GM19099 (cell line): ENCODE results near the gene P2RY2.

Experiments used
- POLR2A ChIP-seq: IDR thresholded peaks from 3 replicates; pipeline ENCODE4 v1.6.1; 2011; ENCODE audit warnings: low read depth; ENCODE audit not compliant: insufficient read length; ENCODE audit errors: extremely low read depth

The P2RY2 gene

GRCh38 chr11:73195191-73196007 lies 22.7 kb upstream of the P2RY2 start:
- TF ChIP-seq POLR2A, result no peak

GRCh38 chr11:73196576-73196975 lies 21.5 kb upstream of the P2RY2 start:
- TF ChIP-seq POLR2A, result no peak

DNA sequence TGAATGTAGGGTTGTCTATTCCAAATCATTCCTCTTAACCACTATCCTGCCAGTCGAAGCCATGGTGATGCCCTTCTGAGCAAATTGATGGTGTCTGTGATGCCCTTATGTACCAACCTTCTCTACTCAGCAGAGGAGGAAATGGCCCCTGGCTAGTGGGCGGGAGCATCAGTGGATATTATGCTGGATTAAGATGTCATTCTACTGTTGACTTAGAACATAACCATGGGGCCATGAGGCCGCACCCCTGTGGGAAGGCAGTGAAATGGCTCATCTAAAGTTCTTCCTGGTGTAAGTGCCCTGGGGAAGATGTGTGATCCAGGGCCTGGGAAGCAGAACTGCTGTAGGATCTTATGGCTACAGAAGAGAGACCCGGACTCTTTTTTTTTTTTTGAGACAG lies 20.7 kb upstream of the P2RY2 start:
- TF ChIP-seq POLR2A, result no peak

GRCh38 chr11:73198677-73199076 lies 19.4 kb upstream of the P2RY2 start:
- TF ChIP-seq POLR2A, result no peak

DNA sequence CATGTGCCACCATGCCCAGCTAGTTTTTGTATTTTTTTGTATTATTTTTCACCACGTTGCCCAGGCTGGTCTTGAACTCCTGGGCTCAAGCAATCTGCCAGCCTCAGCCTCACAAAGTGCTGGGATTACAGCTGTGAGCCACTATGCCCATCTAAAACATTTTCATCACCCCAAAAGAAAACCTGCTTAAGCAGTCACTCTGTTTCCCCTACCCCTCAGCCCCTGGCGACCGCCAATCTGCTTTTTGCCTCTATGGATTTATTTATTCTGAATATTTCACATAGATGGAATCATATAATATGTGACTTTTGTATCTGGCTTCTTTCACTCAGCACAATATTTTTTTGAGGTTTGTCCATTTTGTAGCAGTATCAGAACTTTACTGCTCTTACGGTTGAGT lies 18.6 kb upstream of the P2RY2 start:
- no peak for TF ChIP-seq POLR2A

DNA sequence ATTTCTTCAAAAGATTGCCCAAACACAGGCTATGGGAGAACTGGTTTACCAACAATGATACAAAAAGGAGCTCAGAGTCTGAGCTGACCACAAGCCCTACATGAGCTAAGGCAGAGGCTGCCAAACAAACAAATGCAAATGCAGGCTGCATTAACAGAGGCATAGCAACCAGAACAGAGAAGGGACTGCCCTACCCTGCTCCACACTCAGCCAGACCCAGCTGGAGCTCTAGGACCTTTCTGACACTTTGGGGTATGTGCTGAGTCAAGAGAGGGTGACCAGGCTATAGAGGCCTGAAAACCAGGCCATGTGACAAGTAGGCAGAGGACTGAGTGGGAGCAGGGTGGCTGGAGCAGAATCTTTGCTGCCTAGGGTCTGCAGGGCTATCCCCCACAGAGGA lies 17.8 kb upstream of the P2RY2 start:
- TF ChIP-seq POLR2A, result no peak

DNA sequence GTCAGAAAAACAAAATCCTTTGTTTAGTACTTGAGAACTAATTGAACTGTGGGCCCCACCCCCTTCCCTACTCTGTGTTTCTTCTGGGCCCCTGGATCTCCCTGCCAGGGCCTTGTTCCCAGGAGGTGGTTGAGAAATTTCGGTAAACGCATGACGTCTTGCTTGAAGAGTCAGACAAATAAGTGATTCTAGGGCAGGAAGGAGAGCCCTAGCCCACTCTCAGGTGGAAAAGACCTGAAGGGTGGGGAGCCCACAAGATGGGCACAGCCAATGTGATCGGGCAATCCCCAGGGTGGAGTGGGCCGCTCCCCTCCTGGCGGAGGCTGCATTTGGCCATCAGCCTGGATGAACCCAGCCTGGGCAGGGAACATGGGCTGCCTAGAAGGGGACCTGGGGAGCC lies 16.8 kb upstream of the P2RY2 start:
- TF ChIP-seq POLR2A, result no peak

DNA sequence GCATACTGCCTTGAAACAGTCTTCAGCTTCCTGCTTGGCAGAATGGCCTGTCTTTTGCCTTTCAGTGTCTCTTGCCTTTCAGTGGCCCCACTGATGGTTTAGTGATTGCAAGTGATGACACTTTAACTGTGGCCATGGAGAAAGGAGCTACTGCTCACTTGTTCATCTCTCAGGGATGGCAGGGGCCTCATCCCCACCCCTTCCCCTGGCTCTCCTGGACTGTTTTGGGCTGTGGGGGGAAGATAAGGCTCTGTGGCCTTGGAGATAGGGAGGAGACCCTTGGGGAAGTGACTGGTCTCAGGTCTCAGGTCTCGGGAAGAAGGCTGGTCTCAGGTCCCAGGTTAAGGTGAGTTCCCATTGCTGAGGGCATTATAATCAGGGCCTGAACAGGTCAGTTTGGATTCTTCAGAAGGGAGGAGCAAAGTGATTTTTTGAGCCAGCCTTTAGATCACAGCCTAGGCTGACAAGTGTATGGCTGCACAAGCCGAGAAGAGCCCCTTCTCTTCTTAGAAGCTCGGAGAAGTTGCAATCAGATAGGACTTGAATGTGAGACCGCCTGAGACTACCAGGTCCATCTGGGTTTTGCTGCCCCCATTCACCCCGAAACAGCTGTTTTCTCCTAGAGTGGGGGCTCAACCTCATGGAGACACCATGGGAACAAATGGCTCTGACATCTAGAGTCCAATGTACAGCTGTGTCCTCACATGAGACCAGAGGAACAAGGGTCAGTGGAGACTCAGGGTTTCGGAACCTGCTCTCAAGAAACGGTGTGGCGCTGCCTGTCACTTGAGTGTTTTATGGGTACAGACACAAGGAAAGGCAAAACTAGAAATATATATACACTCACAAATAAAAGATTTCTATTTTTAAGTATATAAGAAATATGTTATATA lies 15.9 kb upstream of the P2RY2 start:
- no peak for TF ChIP-seq POLR2A

DNA sequence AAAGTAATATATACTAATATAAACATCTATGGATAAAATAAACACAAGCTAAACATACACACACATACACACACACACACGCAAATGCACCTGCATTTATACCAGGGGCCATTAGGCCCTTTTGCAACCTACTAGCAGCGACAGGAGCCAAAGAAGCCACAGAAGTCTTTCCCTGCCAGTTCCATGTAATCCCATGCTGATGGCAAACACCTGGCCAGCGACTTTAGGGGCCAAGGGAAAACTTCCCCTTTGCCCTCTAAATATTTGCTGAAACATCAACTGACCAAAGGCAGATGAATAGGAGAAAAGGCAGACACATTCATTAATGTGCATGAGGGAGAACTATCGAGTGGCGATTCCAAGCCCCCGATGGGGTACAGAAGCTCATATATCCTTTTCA lies 14.8 kb upstream of the P2RY2 start:
- TF ChIP-seq POLR2A, result no peak

DNA sequence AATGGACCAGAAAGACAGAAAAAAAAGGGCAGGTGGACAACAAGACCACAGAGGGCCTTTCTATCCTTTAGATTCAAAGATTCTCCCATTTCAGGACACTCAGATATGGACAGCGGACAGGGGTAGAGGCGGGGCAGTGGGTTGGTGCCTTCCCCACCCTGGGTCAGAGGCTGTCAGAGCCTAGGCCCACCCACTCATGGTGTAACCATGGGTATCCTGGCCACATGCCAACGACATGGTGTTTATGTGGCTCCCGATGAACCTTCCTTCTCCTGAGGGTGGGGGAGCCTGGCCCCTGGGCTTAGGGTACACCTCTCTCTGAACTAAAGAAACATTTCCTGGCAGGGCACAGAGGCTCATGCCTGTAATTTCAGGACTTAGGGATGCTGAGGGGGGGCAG lies 14.3 kb upstream of the P2RY2 start:
- no peak for TF ChIP-seq POLR2A

DNA sequence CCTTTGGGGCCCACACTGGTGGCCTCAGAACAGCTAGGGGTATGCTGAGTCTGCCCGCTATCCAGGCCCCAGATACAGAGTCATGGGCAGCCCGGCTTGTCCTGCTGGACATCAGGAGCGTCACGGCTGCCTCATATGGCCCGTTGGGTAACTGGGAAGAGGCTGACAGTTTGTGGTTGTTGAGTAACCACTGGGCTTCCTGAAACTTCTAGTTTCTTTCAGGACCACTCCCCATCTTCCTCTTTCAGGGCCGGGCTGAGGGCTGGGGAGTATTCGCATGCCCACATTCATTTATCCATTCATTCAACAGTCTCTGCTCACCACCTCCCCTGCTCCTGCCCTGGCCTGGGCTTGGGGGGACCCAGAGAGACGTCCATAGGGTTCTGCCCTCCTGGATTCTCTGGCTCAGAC lies 13.4 kb upstream of the P2RY2 start:
- TF ChIP-seq POLR2A, result no peak

GRCh38 chr11:73205661-73206343 lies 12.3 kb upstream of the P2RY2 start:
- TF ChIP-seq POLR2A, result no peak

GRCh38 chr11:73206801-73207200 lies 11.3 kb upstream of the P2RY2 start:
- no peak for TF ChIP-seq POLR2A

GRCh38 chr11:73209892-73210291 lies 8.2 kb upstream of the P2RY2 start:
- TF ChIP-seq POLR2A, result no peak

DNA sequence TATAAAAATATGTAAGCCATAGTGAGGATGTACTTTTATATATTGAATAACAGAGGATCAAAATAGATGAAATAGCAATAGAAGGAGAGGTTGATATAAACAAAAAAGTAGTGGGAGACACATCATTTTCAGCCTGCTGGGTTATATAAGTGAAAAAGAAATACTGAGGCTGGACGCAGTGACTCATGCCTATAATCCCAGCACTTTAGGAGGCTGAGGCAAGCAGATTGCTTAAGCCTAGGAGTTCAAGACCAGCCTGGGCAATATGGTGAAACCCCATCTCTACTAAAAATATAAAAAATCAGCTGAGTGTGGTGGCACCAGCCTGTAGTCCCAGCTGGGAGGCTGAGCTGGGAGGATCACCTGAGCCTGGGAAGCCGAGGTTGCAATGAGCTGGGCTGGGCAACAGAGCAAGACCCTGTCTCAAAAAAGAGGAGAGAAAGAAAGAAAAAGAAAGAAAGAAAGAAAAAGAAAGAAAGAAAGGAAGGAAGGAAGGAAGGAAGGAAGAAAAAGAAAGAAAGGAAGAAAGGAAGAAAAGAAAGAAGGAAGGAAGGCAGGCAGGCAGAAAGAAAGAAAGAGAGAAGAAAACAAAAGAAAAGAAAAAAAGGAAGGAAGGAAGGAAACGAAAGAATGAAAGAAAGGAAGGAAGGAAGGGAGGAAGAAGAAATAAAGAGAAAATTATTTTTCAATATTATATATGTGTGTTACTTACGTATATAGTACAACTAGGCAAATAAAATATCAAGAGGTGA lies 7.0 kb upstream of the P2RY2 start:
- TF ChIP-seq POLR2A, result no peak
